Measurements from ENCODE around the gene PRKCH. TPM values are rescaled to one million over a fixed set of nuclear protein-coding genes. Genes with fewer than 3 reads are reported as not detected.

Gene PRKCH
- total and polyA plus RNA-seq, 2 donors (not counting 3 experiments of a cell fraction or from before 2014, with no cell fraction given) = 97.7 to 103 TPM

GRCh38 chr14:61474015-61474414, 152.6 kb downstream of the PRKCH start:
- Histone ChIP-seq H3K79me2 (ENCODE audit: control insufficient read depth, insufficient read depth, low read length) (peaks cover 17% of the 10 kb centered on the region), H3K4me1 (ENCODE audit: control insufficient read depth, extremely low read depth, insufficient read depth, low read length) (peaks cover 81% of the 10 kb centered on the region), H3K27ac (ENCODE audit: insufficient read depth, low read depth, low read length) (no peak overlapping the region), H3K4me2 (ENCODE audit: insufficient read depth, low read length) (no peak overlapping the region), H2AFZ (ENCODE audit: low read depth, low read length) (no peak overlapping the region), H3K9me1 (replicated peaks; ENCODE audit: control insufficient read depth, extremely low read depth, insufficient read depth, low read length) (no peaks in the 10 kb centered on the region), H3K4me3 (replicated peaks in 1 of 3; ENCODE audit: insufficient read depth in 1 of 3, low read depth in 1 of 3, low read length in 3 of 3) (no peak overlapping the region), H3K9ac (replicated peaks; ENCODE audit: extremely low read depth, insufficient read depth, low read length) (no peak overlapping the region), H3K9me3 (replicated peaks; ENCODE audit: control insufficient read depth, insufficient read depth, low read length) (no peaks in the 10 kb centered on the region), H4K20me1 (replicated peaks; ENCODE audit: control insufficient read depth, extremely low read depth, insufficient read depth, low read length) (no peaks in the 10 kb centered on the region), H3K27me3 (ENCODE audit: control insufficient read depth in 2 of 2, insufficient read depth in 2 of 2, low read length in 2 of 2) (no peaks in the 10 kb centered on the region), H3K36me3 (ENCODE audit: control insufficient read depth in 2 of 2, extremely low read depth in 1 of 2, insufficient read depth in 2 of 2, low read length in 2 of 2) (no peaks in the 10 kb centered on the region)
- no peak for FAIRE-seq
- dilution Hi-C loops (cut with MboI; ENCODE audit: extremely low pct_ligation_motif_present, low sequenced_read_pairs) (loop anchor here (25.0 kb wide), 2 partner anchors 187 to 263 kb away; partner anchors contain the start of gene TMEM30B), intact Hi-C loops (cut with micrococcal nuclease) (no loop called here)
- BruUV-seq (replicated peaks) = no TSS peak
- TF ChIP-seq POLR2A (IDR thresholded peaks at IDR 0.05; ENCODE audit: low read depth, low read length) (no peak), MAX (IDR thresholded peaks at IDR 0.05; ENCODE audit: insufficient read depth, insufficient read length) (no peak), CTCF (IDR thresholded peaks at IDR 0.05; ENCODE audit: extremely low read depth in 1 of 2, insufficient read depth in 1 of 2, low read depth in 1 of 2, low read length in 2 of 2) (no peak), JUN (IDR thresholded peaks at IDR 0.05; ENCODE audit: borderline replicate concordance, insufficient read depth, insufficient read length, low read depth) (no peak), POLR2AphosphoS5 (IDR thresholded peaks at IDR 0.05; ENCODE audit: insufficient read depth, low read depth, low read length) (no peak), EZH2 (IDR thresholded peaks at IDR 0.05; ENCODE audit: borderline replicate concordance, low read depth, low read length, severe bottlenecking) (no peak), FOS (IDR thresholded peaks at IDR 0.05; ENCODE audit: borderline replicate concordance, insufficient read depth, low read length) (no peak), GATA2 (IDR thresholded peaks at IDR 0.05; ENCODE audit: insufficient read depth, insufficient read length, low read depth, low read length) (no peak), MYC (IDR thresholded peaks at IDR 0.05; ENCODE audit: low read depth, low read length) (no peak)
- no peak for DNase-seq (ENCODE audit: low read depth, low spot score)
- CTCF ChIA-PET = interaction anchor here (0.7 to 4.5 kb wide), 5 partner anchors 50 to 246 kb away, joined by 3 to 36 read pairs (median 4); no protein-coding TSS in a partner anchor
- POLR2A ChIA-PET = no interaction called here
